Stimulated activated CD8-positive, alpha-beta memory T cell treated with anti-CD3 and anti-CD28 coated beads, Interleukin-12 subunit alpha, Interleukin-12 subunit beta, amount 100 ng/mL, for 24 hours (primary cell): ENCODE data around the gene ZNF394.
A peak's percentile ranks its signal among the peaks of the same experiment; 100 is the strongest.
"Not testable (repeated sequence)": the region's sequence is repeated elsewhere in the genome, so short reads cannot be mapped to it uniquely, and the experiment has no call there.

ENCODE experiments used
- DNase-seq: peaks from one replicate; pipeline ENCODE4 v3.0.0-alpha.2; 2020; ENCODE audit errors: extremely low read depth

The ZNF394 gene

GRCh38 chr7:99499721-99500636 lies at the start of gene ZNF394:
TSS of gene ZNF394 (minus strand) at chr7:99500281. CDS start at chr7:99500093, 188 bp downstream.
- DNase-seq, result peak; percentile 69

DNA sequence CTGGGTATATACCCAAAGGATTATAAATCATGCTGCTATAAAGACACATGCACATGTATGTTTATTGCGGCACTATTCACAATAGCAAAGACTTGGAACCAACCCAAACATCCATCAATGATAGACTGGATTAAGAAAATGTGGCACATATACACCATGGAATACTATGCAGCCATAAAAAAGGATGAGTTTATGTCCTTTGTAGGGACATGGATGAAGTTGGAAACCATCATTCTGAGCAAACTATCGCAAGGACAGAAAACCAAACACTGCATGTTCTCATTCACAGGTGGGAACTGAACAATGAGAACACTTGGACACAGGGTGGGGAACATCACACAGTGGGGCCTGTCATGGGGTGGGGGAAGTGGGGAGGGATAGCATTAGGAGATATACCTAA lies 49.5 kb upstream of the ZNF394 start:
- DNase-seq, result not testable (repeated sequence)

GRCh38 chr7:99545308-99545707 lies 45.2 kb upstream of the ZNF394 start:
- DNase-seq, result not testable (repeated sequence)

GRCh38 chr7:99543916-99544315 lies 43.8 kb upstream of the ZNF394 start:
- no peak for DNase-seq

DNA sequence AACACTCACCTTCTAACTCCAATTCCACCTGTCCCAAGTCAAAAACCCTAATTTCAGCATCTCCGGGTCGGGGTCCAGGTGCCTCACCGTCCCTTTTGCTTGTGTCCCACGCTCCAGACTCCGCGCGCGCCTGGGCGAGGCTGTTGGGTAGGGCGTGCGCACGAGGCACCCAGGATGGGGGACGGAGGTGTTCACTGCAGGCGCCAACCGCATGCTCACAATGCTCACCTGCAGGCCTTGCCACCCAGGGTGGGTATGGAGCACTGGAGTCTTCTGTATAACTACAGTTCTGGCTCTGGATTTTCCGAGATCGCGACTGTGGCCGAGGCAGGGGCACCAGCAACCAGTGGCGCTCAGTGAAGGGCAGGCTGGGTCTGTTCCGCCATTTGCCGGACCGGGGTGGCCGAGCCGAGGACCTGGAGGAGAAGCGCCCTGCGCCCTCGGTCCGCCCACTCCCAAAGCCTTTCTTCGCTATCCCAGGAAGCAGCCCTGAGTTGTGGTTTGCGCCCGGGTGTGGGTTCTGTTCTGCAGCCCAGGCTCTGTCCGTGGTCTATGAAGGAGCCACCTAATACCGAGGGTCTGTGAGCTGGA lies 43.1 kb upstream of the ZNF394 start:
- DNase-seq, result no peak

GRCh38 chr7:99541212-99541611 lies 41.1 kb upstream of the ZNF394 start:
- DNase-seq, result no peak

DNA sequence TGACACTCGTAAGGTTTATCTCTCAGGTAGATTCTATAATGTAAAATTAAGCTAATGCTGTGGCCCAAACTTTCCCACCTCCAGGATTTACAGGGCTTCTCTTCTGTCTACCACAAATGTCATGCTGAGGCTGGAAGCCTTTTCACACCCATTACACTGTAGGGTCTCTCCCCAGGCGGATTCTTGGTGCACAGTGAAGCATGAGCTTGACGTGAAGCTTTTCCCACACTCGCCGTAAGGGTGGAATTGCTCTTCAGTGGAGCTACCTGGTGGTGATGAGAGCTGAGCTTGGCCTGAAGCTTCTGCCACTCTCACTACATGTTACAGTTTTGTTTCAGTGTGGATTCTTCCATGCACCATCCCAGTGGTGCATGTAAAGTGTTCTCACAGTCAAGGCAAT lies 40.5 kb upstream of the ZNF394 start:
- no peak for DNase-seq

GRCh38 chr7:99539213-99539811 lies 39.2 kb upstream of the ZNF394 start:
- no peak for DNase-seq

- DNase-seq, result no peak
Measured at GRCh38 chr7:99535667-99536066, 35.6 kb upstream of the ZNF394 start.

- no peak for DNase-seq
Measured at GRCh38 chr7:99531354-99531765, 31.3 kb upstream of the ZNF394 start.

- no peak for DNase-seq
Measured at GRCh38 chr7:99525713-99526440, 25.8 kb upstream of the ZNF394 start.

DNA sequence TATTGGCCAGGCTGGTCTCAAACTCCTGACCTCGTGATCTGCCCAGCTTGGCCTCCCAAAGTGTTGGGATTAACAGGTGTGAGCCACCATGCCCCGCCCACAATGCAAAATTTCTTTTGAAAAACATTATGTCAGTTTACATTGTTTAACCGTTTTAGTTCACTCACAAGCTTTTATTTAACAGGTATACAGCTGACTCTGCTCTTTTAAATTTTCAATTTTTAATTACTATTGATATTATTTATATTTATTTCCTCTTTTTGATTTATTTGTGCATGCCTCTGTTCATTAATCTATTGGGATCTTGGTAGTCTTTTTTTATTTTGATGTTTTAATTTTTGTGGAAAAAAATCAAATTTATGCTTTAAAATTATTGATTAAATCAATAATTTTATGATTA lies 21.3 kb upstream of the ZNF394 start:
- DNase-seq, result no peak

DNA sequence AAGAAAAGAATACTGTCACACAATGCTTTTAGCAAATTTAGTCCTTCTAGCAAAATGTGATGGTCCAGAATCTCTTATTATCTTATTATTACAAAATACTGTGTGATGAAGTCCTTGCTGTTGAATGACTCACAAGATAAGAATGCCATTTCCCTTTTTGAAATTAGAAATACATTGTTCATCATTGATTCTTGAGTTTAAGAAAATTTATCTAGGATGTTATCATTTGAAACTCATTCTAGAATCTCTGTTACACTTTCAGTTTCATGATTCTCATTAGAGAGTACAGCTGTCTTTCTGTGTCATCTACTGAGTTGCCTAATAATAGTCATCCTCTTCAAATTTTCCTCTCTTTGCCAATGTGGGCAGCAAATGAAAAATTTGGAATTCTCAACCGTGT lies 14.0 kb upstream of the ZNF394 start:
- no peak for DNase-seq

- DNase-seq, result no peak
Measured at GRCh38 chr7:99505324-99505662, 5.2 kb upstream of the ZNF394 start.

GRCh38 chr7:99504603-99505323 lies 4.7 kb upstream of the ZNF394 start, which contains the start of gene ZKSCAN5:
TSS of gene ZKSCAN5 (plus strand) at chr7:99504662. CDS start at chr7:99506045, 1,383 bp downstream.
- peak; percentile 93 for DNase-seq

GRCh38 chr7:99504281-99504602 lies 4.2 kb upstream of the ZNF394 start:
- no peak for DNase-seq

DNA sequence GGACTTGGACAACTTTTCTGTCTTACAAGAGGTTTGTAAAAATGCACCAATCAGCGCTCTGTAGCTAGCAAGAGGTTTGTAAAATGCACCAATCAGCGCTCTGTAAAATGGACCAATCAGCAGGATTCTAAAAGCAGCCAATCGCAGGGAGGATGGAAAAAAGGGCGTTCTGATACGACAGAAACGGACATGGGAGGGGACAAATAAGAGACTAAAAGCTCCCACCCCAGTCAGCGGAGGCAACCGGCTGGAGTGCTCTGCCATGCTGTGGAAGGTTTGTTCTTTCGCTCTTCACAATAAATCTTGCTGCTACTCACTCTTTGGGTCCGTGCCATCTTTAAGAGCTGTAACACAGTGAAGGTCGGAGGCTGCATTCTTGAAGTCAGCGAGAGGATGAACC lies 1.2 kb upstream of the ZNF394 start:
- DNase-seq, result not testable (repeated sequence)

DNA sequence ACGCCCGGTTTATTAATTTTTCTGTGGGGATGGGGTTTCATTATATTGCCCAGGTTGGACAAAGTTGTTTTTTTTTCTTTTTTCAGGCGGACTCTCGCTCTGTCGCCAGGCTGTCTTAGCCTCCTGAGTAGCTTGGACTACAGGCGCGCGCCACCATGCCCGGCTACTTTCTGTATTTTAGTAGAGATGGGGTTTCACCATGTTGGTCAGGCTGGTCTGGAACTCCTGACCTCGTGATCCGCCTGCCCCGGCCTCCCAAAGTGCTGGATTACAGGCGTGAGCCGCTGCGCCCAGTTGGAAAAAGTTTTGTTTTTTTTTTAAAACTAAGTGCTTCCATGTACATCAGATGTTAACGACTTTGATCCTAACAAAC lies 542 bp upstream of the ZNF394 start:
- no peak for DNase-seq

GRCh38 chr7:99499371-99499720 lies 735 bp downstream of the ZNF394 start:
- no peak for DNase-seq

DNA sequence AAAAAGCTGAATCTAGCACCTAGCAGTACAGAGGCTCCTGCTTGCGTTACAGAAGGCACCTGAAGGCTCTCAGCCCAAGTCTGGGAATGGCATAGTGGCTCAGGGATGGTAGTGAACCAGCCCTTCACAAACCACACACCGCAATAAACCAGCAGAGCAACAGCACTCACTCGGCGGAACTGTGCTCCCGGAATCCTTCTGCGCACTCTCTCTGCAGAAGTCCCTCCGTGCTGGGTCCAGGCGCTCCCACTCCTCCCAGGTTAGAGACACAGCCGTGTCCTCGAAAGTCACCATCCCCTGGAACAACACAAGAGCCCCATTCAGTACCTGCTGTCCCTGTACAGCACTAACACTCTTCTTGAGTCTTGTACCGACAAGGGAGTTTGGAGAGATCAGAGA lies 1.5 kb downstream of the ZNF394 start:
- no peak for DNase-seq

DNA sequence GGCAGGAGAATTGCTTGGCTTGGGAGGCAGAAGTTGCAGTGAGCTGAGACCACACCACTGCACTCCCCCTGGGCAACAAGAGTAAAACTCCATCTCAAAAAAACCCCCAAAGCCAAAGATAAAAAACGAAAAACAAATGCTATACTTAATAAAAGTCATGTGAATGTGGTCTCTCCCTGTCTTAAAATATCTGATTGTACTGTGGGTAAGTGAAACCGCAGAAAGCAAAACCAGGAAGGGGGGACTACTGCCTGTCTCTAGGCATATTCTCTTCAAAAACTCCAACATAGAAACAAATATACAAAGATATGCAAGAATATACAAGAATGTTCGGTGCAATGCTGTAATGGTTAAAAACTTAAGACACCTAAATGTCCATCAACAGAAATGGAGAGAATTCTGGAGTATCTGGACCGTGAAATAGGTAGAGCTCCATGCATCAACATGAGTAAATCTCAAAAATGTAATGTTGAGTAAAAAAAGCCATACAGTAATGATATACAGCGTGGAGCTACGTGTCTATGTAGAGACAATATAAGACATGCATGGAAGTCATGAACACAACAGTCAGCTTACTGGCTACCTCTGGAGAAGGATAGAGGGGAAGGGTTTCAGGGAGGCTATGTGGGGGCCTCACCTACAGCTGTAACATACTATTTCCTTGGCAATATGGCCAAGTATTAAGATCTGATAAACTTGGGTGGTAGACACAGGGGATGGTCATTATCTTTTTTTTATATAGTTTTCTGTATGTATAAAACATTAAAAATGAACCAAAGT lies 2.1 kb downstream of the ZNF394 start:
- DNase-seq, result no peak
